Left lung (tissue), 10 donors: ENCODE data around the gene GOLGA3. TPM values are rescaled to one million over a fixed set of nuclear protein-coding genes. Genes with fewer than 3 reads are reported as not detected.
"Not testable (repeated sequence)": the region's sequence is repeated elsewhere in the genome, so short reads cannot be mapped to it uniquely, and the experiment has no call there.

ENCODE experiments used
- ATAC-seq: fragments of 200-7000 bp; cut with Tn5 transposase; one replicate; pipeline ENCODE4 v1.9.1; 2020; ENCODE audit warnings: moderate library complexity
- DNase-seq, 4 donors: peaks; one replicate each; pipeline ENCODE4 v3.0.0-alpha.2; 2013 to 2020
- H3K27ac ChIP-seq, 2 donors: fragments of 200-600 bp; sonication (generic) in 1 of 2; one replicate each; pipeline versions ENCODE4 v1.5.0 to v1.8.0; 2020 to 2021
- H3K27me3 ChIP-seq, 2 donors: fragments of 200-600 bp; sonication (generic) in 1 of 2; one replicate each; pipeline versions ENCODE4 v1.5.0 to v1.8.0; 2020 to 2021
- H3K36me3 ChIP-seq, 2 donors: fragments of 200-600 bp; sonication (generic) in 1 of 2; one replicate each; pipeline versions ENCODE4 v1.5.0 to v1.8.0; 2020 to 2021
- H3K4me1 ChIP-seq, 2 donors: fragments of 200-600 bp; one replicate each; pipeline ENCODE4 v1.8.0; 2021
- H3K4me3 ChIP-seq, 2 donors: fragments of 200-600 bp; sonication (generic) in 1 of 2; one replicate each; pipeline versions ENCODE4 v1.5.0 to v1.8.0; 2020 to 2021; ENCODE audit warnings: mild to moderate bottlenecking in 1 of 2
- H3K9me3 ChIP-seq, 2 donors: fragments of 200-600 bp; sonication (generic) in 1 of 2; one replicate each; pipeline versions ENCODE4 v1.5.0 to v1.8.0; 2020 to 2021
- CTCF ChIP-seq, 2 donors: fragments of 200-600 bp; sonication (generic) in 1 of 2; IDR thresholded peaks; one replicate each; pipeline versions ENCODE4 v1.5.0 to v1.8.0; 2021; ENCODE audit warnings: antibody characterized with exemption in 2 of 2
- intact Hi-C, 2 donors: fragments of 100-400 bp; cut with DNase I; formaldehyde crosslinking; loops; one replicate each; pipeline versions ENCODE4 v1.11.2 to v1.14.2; 2022
- polyA plus RNA-seq, 6 donors: library from polyadenylated mRNA; unstranded; fragments of 120-200 nt; gene quantifications; one replicate each; pipeline ENCODE4 v1.2.1, GENCODE V29; 2013; ENCODE audit not compliant: insufficient read length in 6 of 6
- total RNA-seq, 2 donors: library from RNA; stranded (reverse); fragmentation: NEBNext Ultra II Directional; extraction: Animal tissue kit (Norgen Biotek cat#: 25700); gene quantifications; one replicate each; pipeline ENCODE4 v1.2.1, GENCODE V29; 2021
- donor health status: DM: no; HTN: yes; CAD: no.
- donor health status: DM: no; HTN: no; CAD: no.

The GOLGA3 gene
- total and polyA plus RNA-seq, 8 donors, result 40.6 to 82.6 (median 45.0) TPM

- no peak for TF ChIP-seq CTCF (IDR thresholded peaks at IDR 0.05)
- H3K9me3 ChIP-seq, result no peaks in the 10 kb centered on the region
- peak; percentile 53 for ATAC-seq
- intact Hi-C loops, result no loop called here
- no peaks in the 10 kb centered on the region for H3K4me1 ChIP-seq
- no peaks in the 10 kb centered on the region for H3K27me3 ChIP-seq
- H3K4me3 ChIP-seq, result no peak overlapping the region
- peaks cover 6 to 93% of the 10 kb centered on the region in 2 donors for H3K36me3 ChIP-seq
- H3K27ac ChIP-seq, result no peak overlapping the region
- peak in 1 of 4 donors; percentile 71 for DNase-seq
These were observed 30.1 kb upstream of the GOLGA3 start for GRCh38 chr12:132858718-132859266.

GRCh38 chr12:132857019-132857418 lies 28.4 kb upstream of the GOLGA3 start:
- ATAC-seq, H3K4me3 ChIP-seq, H3K4me1 ChIP-seq, intact Hi-C loops, H3K27ac ChIP-seq, H3K9me3 ChIP-seq, H3K27me3 ChIP-seq: not testable (repeated sequence)
- peaks cover 6 to 100% of the 10 kb centered on the region in 2 donors for H3K36me3 ChIP-seq
- DNase-seq, result peak in 1 of 4 donors; percentile 12

GRCh38 chr12:132856581-132856980 lies 27.9 kb upstream of the GOLGA3 start:
- no peaks in the 10 kb centered on the region for H3K27me3 ChIP-seq
- no peak for ATAC-seq
- peak in 1 of 4 donors; percentile 47 for DNase-seq
- TF ChIP-seq CTCF (IDR thresholded peaks at IDR 0.05), result no peak
- no peaks in the 10 kb centered on the region for H3K9me3 ChIP-seq
- H3K4me3 ChIP-seq, result no peak overlapping the region
- no peak overlapping the region for H3K27ac ChIP-seq
- peaks cover 6 to 100% of the 10 kb centered on the region in 2 donors for H3K36me3 ChIP-seq
- no peaks in the 10 kb centered on the region for H3K4me1 ChIP-seq
- intact Hi-C loops, result no loop called here

GRCh38 chr12:132855211-132855610 lies 26.5 kb upstream of the GOLGA3 start:
- peak in 1 of 4 donors; percentile 20 for DNase-seq
- peaks cover 10 to 100% of the 10 kb centered on the region in 2 donors for H3K36me3 ChIP-seq
- H3K4me3 ChIP-seq, intact Hi-C loops, H3K9me3 ChIP-seq, H3K27me3 ChIP-seq, ATAC-seq, H3K4me1 ChIP-seq, H3K27ac ChIP-seq: not testable (repeated sequence)

- H3K27me3 ChIP-seq, result no peaks in the 10 kb centered on the region
- no peaks in the 10 kb centered on the region for H3K9me3 ChIP-seq
- no peak for TF ChIP-seq CTCF (IDR thresholded peaks at IDR 0.05)
- H3K27ac ChIP-seq, result no peak overlapping the region
- peak in 1 of 4 donors; percentile 71 for DNase-seq
- H3K4me3 ChIP-seq, result no peak overlapping the region
- peaks cover 10 to 100% of the 10 kb centered on the region in 2 donors for H3K36me3 ChIP-seq
- H3K4me1 ChIP-seq, result no peaks in the 10 kb centered on the region
- ATAC-seq, result no peak
- intact Hi-C loops, result no loop called here
These were observed 24.8 kb upstream of the GOLGA3 start for GRCh38 chr12:132853285-132854092.

GRCh38 chr12:132852496-132852895 lies 23.8 kb upstream of the GOLGA3 start:
- TF ChIP-seq CTCF (IDR thresholded peaks at IDR 0.05), result no peak
- no peaks in the 10 kb centered on the region for H3K4me1 ChIP-seq
- H3K27ac ChIP-seq, result no peak overlapping the region
- no peaks in the 10 kb centered on the region for H3K9me3 ChIP-seq
- ATAC-seq, result no peak
- no peaks in the 10 kb centered on the region for H3K27me3 ChIP-seq
- no peak overlapping the region for H3K4me3 ChIP-seq
- intact Hi-C loops, result no loop called here
- DNase-seq, result peak in 1 of 4 donors; percentile 22
- peaks cover 10 to 100% of the 10 kb centered on the region in 2 donors for H3K36me3 ChIP-seq
